HG03378 (cell line): Measurements from ENCODE around the gene SPRED3.

ENCODE experiments used
- ATAC-seq: cut with Tn5 transposase; IDR thresholded peaks from one replicate; pipeline ENCODE4 v1.9.1; 2021; ENCODE audit warnings: mild to moderate bottlenecking, moderate library complexity; ENCODE audit not compliant: unreplicated experiment

Gene SPRED3

GRCh38 chr19:38443458-38443999 is 55.0 kb downstream of the SPRED3 start:
- no peak for ATAC-seq

DNA sequence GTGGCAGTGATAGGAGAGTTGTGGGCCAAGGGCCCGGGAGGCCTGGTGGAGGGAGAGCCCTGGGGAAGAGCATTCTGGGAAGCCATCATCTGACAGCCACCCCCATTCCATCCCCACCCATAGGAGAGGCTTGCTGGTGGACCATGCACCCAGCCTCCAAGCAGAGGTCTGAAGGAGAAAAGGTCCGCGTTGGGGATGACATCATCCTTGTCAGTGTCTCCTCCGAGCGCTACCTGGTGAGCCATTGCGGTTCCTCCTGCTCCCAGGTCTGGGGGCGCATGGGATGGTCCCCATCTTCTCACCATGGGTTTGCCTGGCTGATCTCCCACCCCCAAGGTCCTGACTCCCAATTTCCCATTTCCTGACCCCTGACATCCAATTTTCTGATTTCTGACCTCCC is 55.5 kb downstream of the SPRED3 start:
- ATAC-seq: no peak

DNA sequence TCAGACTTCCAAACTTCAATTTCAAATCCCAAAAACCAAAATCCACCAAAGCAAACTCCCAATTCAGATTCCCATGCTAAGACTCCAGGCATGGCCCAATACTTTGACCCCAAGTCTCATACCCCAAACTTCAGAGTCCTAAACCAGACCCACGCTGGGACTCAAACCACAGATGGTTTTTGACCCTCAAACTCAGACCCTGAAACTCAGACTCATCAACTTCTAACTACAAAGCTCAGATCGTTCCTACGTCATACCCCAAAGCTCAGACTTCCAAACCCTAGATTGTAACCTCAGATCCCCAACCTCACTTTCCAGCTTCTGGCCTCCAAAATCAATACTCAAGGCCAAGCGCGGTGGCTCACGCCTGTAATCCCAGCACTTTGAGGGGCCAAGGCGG is 56.9 kb downstream of the SPRED3 start:
- no peak for ATAC-seq

GRCh38 chr19:38448225-38448624 is 59.7 kb downstream of the SPRED3 start:
- ATAC-seq: no peak
